Transverse colon (tissue), 4 donors: Measurements from ENCODE around the gene ERP29. TPM values are rescaled to one million over a fixed set of nuclear protein-coding genes. Genes with fewer than 3 reads are reported as not detected.
A peak's percentile ranks its signal among the peaks of the same experiment; 100 is the strongest.
"Not testable (repeated sequence)": the region's sequence is repeated elsewhere in the genome, so short reads cannot be mapped to it uniquely, and the experiment has no call there.

Source experiments
- DNase-seq: peaks from one replicate; pipeline ENCODE4 v3.0.0-alpha.2; 2019
- H3K27ac ChIP-seq, 4 donors: fragments of 200-600 bp; sonication (generic); 2 replicates each; pipeline ENCODE4 v1.5.1; 2016 to 2018; ENCODE audit warnings: inconsistent platforms in 4 of 4
- H3K27me3 ChIP-seq: fragments of 200-600 bp; sonication (generic); 2 replicates; pipeline ENCODE4 v1.5.1; 2017; ENCODE audit warnings: inconsistent platforms
- H3K36me3 ChIP-seq, 4 donors: fragments of 200-600 bp; sonication (generic); 2 replicates each; pipeline ENCODE4 v1.5.1; 2017 to 2019; ENCODE audit warnings: inconsistent platforms in 4 of 4
- H3K4me1 ChIP-seq, 4 donors: fragments of 200-600 bp; sonication (generic); 2 replicates each; pipeline ENCODE4 v1.5.1; 2017 to 2020; ENCODE audit warnings: inconsistent platforms in 4 of 4
- H3K4me3 ChIP-seq, 4 donors: fragments of 200-600 bp; sonication (generic); 1 replicate in 1 of 4; 2 replicates in 3 of 4; pipeline versions ENCODE4 v1.5.1 to v1.6.1; 2017 to 2019; ENCODE audit warnings: inconsistent platforms in 4 of 4
- H3K9me3 ChIP-seq, 2 donors: fragments of 200-600 bp; sonication (generic); 2 replicates each; pipeline ENCODE4 v1.5.1; 2017 to 2019; ENCODE audit warnings: inconsistent platforms in 2 of 2
- CTCF ChIP-seq, 5 experiments: fragments of 200-600 bp in 3 of 5; fragments of 450-650 bp in 2 of 5; sonication (generic) in 3 of 5; IDR thresholded peaks; 1 replicate in 2 of 5; 2 replicates in 3 of 5; pipeline ENCODE4 v1.5.1; 2016 to 2017; ENCODE audit warnings: antibody characterized with exemption in 5 of 5, inconsistent platforms in 3 of 5, mild to moderate bottlenecking in 2 of 5, moderate library complexity in 1 of 5
- EP300 ChIP-seq: sonication (generic); formaldehyde crosslinking; IDR thresholded peaks from one replicate; pipeline ENCODE4 v1.6.1; 2017; ENCODE audit warnings: antibody characterized with exemption, low read depth
- POLR2A ChIP-seq: fragments of 450-650 bp; IDR thresholded peaks from one replicate; pipeline ENCODE4 v1.6.1; 2016; ENCODE audit warnings: antibody characterized with exemption, mild to moderate bottlenecking, moderate library complexity
- POLR2AphosphoS5 ChIP-seq, 3 donors: sonication (generic); formaldehyde crosslinking; IDR thresholded peaks; one replicate each; pipeline ENCODE4 v1.6.1; 2016; ENCODE audit warnings: antibody characterized with exemption in 3 of 3
- WGBS, 2 donors: methylation state at CpG; one replicate each; pipeline ENCODE4 v1.1.5; 2018; ENCODE audit warnings: low coverage in 1 of 2; 5-methylcytosine and 5-hydroxymethylcytosine counted together
- in situ Hi-C, 4 donors: fragments of 200-750 bp; cut with MboI; loops; one replicate each; pipeline versions ENCODE4 v1.15.0 to v1.15.1; 2017; ENCODE audit warnings: low sequenced_read_pairs in 3 of 4, low pct_ligation_motif_present in 1 of 4, low pct_unique_long_range_greater_than_20kb in 1 of 4
- intact Hi-C: fragments of 100-400 bp; cut with DNase I; formaldehyde crosslinking; loops from one replicate; pipeline ENCODE4 v1.15.1; 2023; ENCODE audit warnings: low total_unique reads
- total RNA-seq, 4 donors: library from RNA; depleted of rRNA; stranded (reverse); fragments of >200 nt; gene quantifications; one replicate each; pipeline ENCODE4 v1.1.0, GENCODE V29; 2016

Gene ERP29
- total RNA-seq, 4 donors from 2014 or later = 16.5 to 69.8 (median 37.5) TPM

DNA sequence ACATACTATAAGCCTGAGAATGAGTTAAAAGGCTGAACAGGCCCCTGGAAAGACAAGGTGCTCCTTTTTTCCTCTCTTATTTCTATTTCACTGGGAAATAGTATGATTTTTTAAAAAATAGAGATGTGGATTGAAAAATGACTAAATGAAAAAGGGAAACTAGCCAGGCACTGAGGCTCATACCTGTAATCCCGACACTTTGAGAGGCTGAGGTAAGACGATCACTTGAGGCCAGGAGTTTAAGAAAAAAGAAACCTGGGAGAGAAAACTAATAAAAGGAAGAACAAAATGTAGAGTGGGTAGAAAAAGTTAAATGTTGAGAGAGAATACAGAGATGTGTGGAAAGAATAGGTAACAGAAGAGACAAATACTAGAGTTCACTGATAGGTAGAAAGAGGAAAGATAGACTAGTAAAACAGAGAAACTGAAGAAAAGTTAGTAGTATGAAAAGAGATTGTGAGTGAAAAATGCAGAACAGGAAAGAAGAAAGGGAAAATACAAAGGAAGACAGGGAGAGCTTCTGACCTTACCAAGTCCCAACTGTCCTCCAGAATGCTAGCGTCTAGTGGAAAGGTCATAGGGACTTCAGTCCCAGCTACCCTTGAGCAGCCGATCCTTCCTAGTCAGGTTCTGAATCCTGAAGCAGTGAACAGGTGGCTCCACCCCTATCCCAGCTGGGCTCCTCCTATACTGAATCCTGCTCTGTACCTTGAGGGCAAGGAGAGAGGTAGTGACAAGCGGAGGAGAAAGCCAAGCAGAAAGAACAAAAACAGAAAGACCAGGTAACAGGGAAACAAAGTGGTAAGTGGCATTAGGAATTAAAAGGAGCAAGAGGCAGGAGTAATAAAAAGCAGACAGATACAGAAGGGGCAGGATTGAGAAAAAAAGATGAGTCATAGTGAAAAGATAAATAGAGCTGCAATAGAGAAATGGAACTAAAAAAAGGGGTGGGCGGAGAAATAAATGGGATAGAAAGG is 7.5 kb upstream of the ERP29 start:
- H3K9me3 ChIP-seq = no peaks in the 10 kb centered on the region
- H3K4me1 ChIP-seq = peaks cover 0 to 35% (median 12%) of the 10 kb centered on the region in 4 donors
- H3K27me3 ChIP-seq = no peaks in the 10 kb centered on the region
- no peaks in the 10 kb centered on the region for H3K36me3 ChIP-seq
- peak overlapping the region; percentile 2 to 61 (median 33) for H3K27ac ChIP-seq
- WGBS, 2 donors = 59 to 80% methylated on average over 3 to 6 of the region's 6 CpGs
- peak; percentile 67 for DNase-seq
- in situ Hi-C loops (no loop called here), intact Hi-C loops (no loop called here)
- TF ChIP-seq CTCF (IDR thresholded peaks at IDR 0.05) (no peak), POLR2A (peak; percentile 67), POLR2AphosphoS5 (IDR thresholded peaks at IDR 0.05) (peak in 2 of 3 donors; percentile 48 to 52), EP300 (no peak)
- H3K4me3 ChIP-seq = peak overlapping the region in 1 of 4 donors; percentile 17

DNA sequence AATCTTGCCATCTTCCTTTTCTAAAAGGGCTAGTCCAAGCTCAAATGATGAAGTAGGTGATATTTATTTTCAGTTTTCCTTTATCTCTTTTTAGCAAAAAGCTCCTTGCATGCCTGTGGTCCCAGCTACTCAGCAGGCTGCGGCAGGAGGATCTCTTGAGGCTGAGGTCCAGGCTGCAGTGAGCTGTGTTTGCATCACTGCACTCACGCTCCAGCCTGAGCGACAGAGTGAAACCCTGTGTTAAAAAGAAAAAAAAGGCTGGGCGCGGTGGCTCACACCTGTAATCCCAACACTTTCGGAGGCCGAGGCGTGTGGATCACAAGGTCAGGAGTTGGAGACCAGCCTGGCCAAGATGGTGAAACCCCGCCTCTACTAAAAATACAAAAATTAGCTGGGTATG is 5.3 kb upstream of the ERP29 start:
- Histone ChIP-seq H3K9me3 (no peaks in the 10 kb centered on the region), H3K27ac (no peak overlapping the region), H3K4me1 (peaks cover 10 to 51% (median 27%) of the 10 kb centered on the region in 4 donors), H3K4me3 (no peak overlapping the region), H3K27me3 (no peaks in the 10 kb centered on the region), H3K36me3 (no peaks in the 10 kb centered on the region)
- intact Hi-C loops = no loop called here
- in situ Hi-C loops = no loop called here
- 87 to 92% methylated on average over 2 to 9 of the region's 9 CpGs for WGBS, 2 donors
- TF ChIP-seq CTCF (IDR thresholded peaks at IDR 0.05) (no peak), POLR2AphosphoS5 (IDR thresholded peaks at IDR 0.05) (no peak), POLR2A (no peak), EP300 (no peak)
- DNase-seq = no peak

DNA sequence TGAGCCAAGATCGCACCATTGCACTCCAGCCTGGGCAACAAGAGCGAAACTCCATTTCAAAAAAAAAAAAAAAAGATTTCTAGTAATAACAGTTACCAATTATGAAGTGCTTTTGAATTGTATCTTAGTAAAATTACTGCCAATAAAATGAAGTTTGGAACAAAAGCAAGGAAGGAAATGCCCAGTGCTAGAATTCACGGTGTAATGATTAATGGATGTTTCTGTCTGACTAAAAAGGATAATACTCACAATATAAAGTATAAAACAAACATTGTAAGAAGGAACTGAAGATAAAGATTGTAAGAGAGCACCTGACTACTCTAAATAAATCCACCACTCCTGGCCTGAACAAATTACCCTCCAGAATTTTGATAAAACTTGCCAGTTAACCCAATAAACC is 4.3 kb upstream of the ERP29 start:
- Histone ChIP-seq H3K36me3 (no peaks in the 10 kb centered on the region), H3K27ac (peak overlapping the region in 1 of 4 donors; percentile 37), H3K4me3 (no peak overlapping the region), H3K9me3 (no peaks in the 10 kb centered on the region), H3K4me1 (peaks cover 10 to 51% (median 27%) of the 10 kb centered on the region in 4 donors), H3K27me3 (no peaks in the 10 kb centered on the region)
- DNase-seq = no peak
- WGBS, 2 donors = 54 to 64% methylated on average over 3 of the region's 3 CpGs
- in situ Hi-C loops (no loop called here), intact Hi-C loops (no loop called here)
- TF ChIP-seq EP300 = no peak
- no peak for TF ChIP-seq POLR2A
- TF ChIP-seq POLR2AphosphoS5 (IDR thresholded peaks at IDR 0.05) = no peak
- TF ChIP-seq CTCF (IDR thresholded peaks at IDR 0.05) = no peak

DNA sequence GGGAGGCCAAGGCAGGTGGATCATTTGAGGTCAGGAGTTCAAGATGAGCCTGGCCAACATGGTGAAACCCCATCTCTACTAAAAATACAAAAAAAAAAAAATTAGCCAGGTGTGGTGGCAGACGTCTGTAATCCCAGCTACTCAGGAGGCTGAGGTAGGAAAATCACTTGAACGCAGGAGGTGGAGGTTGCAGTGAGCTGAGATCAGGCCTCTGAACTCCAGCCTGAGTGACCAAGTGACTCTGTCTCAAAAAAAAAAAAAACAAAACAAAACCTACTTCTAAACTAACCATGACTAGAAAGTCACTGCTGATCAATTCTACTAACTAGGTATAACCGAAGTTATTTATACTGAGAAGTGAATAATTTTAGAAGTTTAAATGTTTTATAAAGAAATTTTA is 3.6 kb upstream of the ERP29 start:
- intact Hi-C loops, H3K27me3 ChIP-seq, H3K4me3 ChIP-seq, H3K9me3 ChIP-seq, H3K27ac ChIP-seq, DNase-seq, H3K36me3 ChIP-seq, in situ Hi-C loops: not testable (repeated sequence)
- peaks cover 13 to 56% (median 32%) of the 10 kb centered on the region in 4 donors for H3K4me1 ChIP-seq
- WGBS, 2 donors = 63 to 78% methylated on average over 1 to 3 of the region's 3 CpGs
